ENCODE data around the gene GLI1. TPM values are rescaled to one million over a fixed set of nuclear protein-coding genes. Genes with fewer than 3 reads are reported as not detected.
A peak's percentile ranks its signal among the peaks of the same experiment; 100 is the strongest.

The GLI1 gene
- total RNA-seq, 1 experiment from 2014 or later = 25.8 TPM

- no peak overlapping the region for H4K8ac ChIP-seq (replicated peaks; ENCODE audit: insufficient read length, low read depth, low read length)
- H3K4me2 ChIP-seq (ENCODE audit: insufficient read depth, insufficient read length, low read length) = no peak overlapping the region
- no peaks in the 10 kb centered on the region for H4K20me1 ChIP-seq (ENCODE audit: control insufficient read depth, insufficient read depth, insufficient read length)
- H3K79me1 ChIP-seq (ENCODE audit: insufficient read depth, low read depth, low read length, poor library complexity, severe bottlenecking) = no peaks in the 10 kb centered on the region
- H4K91ac ChIP-seq (ENCODE audit: insufficient read length, low read depth, low read length) = no peak overlapping the region
- H3K14ac ChIP-seq (ENCODE audit: insufficient read depth, low read length) = no peak overlapping the region
- H3K4ac ChIP-seq (ENCODE audit: low read depth, low read length) = no peak overlapping the region
- no peaks in the 10 kb centered on the region for H3K9me3 ChIP-seq (ENCODE audit: control insufficient read depth, low read depth, low read length)
- no peak overlapping the region for H2BK15ac ChIP-seq (ENCODE audit: low read depth, low read length)
- WGBS (ENCODE audit: extremely low coverage, insufficient read length, low lambda C conversion rate) = no CpG with 5 or more reads among the region's 12 CpGs
- H3K9me3 Mint-ChIP-seq = no peaks in the 10 kb centered on the region
- no peak overlapping the region for H3K23ac ChIP-seq (ENCODE audit: insufficient read length, low read depth, low read length)
- 0 out of 7 replicates have a peak overlapping the region, but pooled peaks of 1 of the 3 experiments have one; percentile 9 for H3K27ac Mint-ChIP-seq
- no peaks in the 10 kb centered on the region for H3K27me3 ChIP-seq (ENCODE audit: insufficient read depth, low read length)
- H3K27me3 Mint-ChIP-seq (ENCODE audit: low read depth) = peaks cover 42% of the 10 kb centered on the region
- no peak overlapping the region for H2BK120ac ChIP-seq (ENCODE audit: low read depth, low read length, poor library complexity, severe bottlenecking)
- H3K36me3 Mint-ChIP-seq (ENCODE audit: insufficient read depth in 1 of 3, low read depth in 3 of 3) = peaks cover 0 to 36% (median 19%) of the 10 kb centered on the region in 3 experiments
- no peaks in the 10 kb centered on the region for H3K4me1 ChIP-seq (ENCODE audit: insufficient read depth, low read length)
- H3K4me1 Mint-ChIP-seq = peaks cover 14 to 16% of the 10 kb centered on the region in 2 experiments
- H3K18ac ChIP-seq (ENCODE audit: insufficient read length, low read depth, low read length) = no peak overlapping the region
- no peak overlapping the region for H2AFZ ChIP-seq (ENCODE audit: low read length)
- no peak overlapping the region for H3K27ac ChIP-seq (ENCODE audit: insufficient read length, low read depth, low read length)
- H3T11ph ChIP-seq (ENCODE audit: low read length) = no peak overlapping the region
- no peak overlapping the region for H4K5ac ChIP-seq (ENCODE audit: insufficient read length, low read depth, low read length)
- no peak overlapping the region; a peak in 1 of 5 replicates for H3K4me3 Mint-ChIP-seq
- no peak overlapping the region for H2BK5ac ChIP-seq (ENCODE audit: insufficient read length, low read length)
- TF ChIP-seq CTCF (conservative IDR thresholded peaks at IDR 0.05) = no peak
- H3K79me2 ChIP-seq (ENCODE audit: insufficient read depth, low read length) = no peaks in the 10 kb centered on the region
- no peak overlapping the region for H2BK12ac ChIP-seq (ENCODE audit: insufficient read length, low read depth, low read length)
- no peak overlapping the region for H2BK20ac ChIP-seq (ENCODE audit: low read depth, low read length, poor library complexity, severe bottlenecking)
- peak; percentile 25 for DNase-seq
- H3K9ac ChIP-seq (ENCODE audit: extremely low read depth, insufficient read length, low read length) = no peak overlapping the region
- H3K23me2 ChIP-seq (ENCODE audit: insufficient read length, low read depth, low read length, poor library complexity, severe bottlenecking) = peaks cover 10% of the 10 kb centered on the region
- H2AK5ac ChIP-seq (ENCODE audit: insufficient read length, low read length) = no peak overlapping the region
- H3K56ac ChIP-seq (ENCODE audit: insufficient read length, low read depth, low read length) = no peak overlapping the region
Observed at GRCh38 chr12:57464569-57464968, 5.0 kb downstream of the GLI1 start.

Measured in H9 (cell line).